ENCODE measurements around the gene DYNC2I2.
"Not testable (repeated sequence)": the region's sequence is repeated elsewhere in the genome, so short reads cannot be mapped to it uniquely, and the experiment has no call there.

DNA sequence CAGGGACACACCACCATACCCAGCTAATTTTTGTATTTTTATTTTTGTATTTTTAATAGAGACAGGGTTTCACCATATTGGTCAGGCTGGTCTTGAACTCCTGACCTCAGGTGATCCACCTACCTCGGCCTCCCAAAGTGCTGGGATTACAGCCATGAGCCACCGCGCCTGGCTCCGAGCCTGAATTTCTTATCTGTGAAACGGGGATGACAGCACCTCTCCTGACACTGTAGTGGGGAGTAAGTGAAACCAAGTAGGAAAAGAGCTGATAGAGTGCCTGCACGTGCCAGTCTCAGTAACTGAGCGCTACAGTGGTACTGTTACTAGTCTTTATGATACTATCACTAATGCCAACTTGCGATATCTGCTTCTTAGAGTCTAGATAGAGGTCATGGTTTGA, 71.5 kb downstream of the DYNC2I2 start:
- TF ChIP-seq, protein P1, sequence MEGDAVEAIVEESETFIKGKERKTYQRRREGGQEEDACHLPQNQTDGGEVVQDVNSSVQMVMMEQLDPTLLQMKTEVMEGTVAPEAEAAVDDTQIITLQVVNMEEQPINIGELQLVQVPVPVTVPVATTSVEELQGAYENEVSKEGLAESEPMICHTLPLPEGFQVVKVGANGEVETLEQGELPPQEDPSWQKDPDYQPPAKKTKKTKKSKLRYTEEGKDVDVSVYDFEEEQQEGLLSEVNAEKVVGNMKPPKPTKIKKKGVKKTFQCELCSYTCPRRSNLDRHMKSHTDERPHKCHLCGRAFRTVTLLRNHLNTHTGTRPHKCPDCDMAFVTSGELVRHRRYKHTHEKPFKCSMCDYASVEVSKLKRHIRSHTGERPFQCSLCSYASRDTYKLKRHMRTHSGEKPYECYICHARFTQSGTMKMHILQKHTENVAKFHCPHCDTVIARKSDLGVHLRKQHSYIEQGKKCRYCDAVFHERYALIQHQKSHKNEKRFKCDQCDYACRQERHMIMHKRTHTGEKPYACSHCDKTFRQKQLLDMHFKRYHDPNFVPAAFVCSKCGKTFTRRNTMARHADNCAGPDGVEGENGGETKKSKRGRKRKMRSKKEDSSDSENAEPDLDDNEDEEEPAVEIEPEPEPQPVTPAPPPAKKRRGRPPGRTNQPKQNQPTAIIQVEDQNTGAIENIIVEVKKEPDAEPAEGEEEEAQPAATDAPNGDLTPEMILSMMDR (IDR thresholded peaks at IDR 0.05; ENCODE audit: low read length) = not testable (repeated sequence)
- TF ChIP-seq EZH2 (optimal IDR thresholded peaks at IDR 0.05; ENCODE audit: low read depth, low read length) = not testable (repeated sequence)

Data from MM.1S (cell line).